Fibroblast of lung (primary cell): Measurements from ENCODE around the gene FIS1.

ENCODE experiments used
- EZH2 ChIP-seq: IDR thresholded peaks from 2 replicates; pipeline ENCODE4 v1.5.1; 2012; ENCODE audit warnings: low read length, control low read depth, mild to moderate bottlenecking; ENCODE audit errors: missing control alignments
- TF ChIP-seq, protein P1 (sequence below), 2 donors: IDR thresholded peaks in 1 of 2; conservative IDR thresholded peaks in 1 of 2; 1 replicate in 1 of 2; 2 replicates in 1 of 2; pipeline ENCODE4 v1.5.1; 2011 to 2012; ENCODE audit warnings: low read length in 2 of 2, control low read depth in 1 of 2, inconsistent platforms in 1 of 2, low read depth in 1 of 2, mild to moderate bottlenecking in 1 of 2

GRCh38 chr7:101231644-101232043, 13.2 kb downstream of the FIS1 start:
- TF ChIP-seq, protein P1, sequence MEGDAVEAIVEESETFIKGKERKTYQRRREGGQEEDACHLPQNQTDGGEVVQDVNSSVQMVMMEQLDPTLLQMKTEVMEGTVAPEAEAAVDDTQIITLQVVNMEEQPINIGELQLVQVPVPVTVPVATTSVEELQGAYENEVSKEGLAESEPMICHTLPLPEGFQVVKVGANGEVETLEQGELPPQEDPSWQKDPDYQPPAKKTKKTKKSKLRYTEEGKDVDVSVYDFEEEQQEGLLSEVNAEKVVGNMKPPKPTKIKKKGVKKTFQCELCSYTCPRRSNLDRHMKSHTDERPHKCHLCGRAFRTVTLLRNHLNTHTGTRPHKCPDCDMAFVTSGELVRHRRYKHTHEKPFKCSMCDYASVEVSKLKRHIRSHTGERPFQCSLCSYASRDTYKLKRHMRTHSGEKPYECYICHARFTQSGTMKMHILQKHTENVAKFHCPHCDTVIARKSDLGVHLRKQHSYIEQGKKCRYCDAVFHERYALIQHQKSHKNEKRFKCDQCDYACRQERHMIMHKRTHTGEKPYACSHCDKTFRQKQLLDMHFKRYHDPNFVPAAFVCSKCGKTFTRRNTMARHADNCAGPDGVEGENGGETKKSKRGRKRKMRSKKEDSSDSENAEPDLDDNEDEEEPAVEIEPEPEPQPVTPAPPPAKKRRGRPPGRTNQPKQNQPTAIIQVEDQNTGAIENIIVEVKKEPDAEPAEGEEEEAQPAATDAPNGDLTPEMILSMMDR (conservative IDR thresholded peaks at IDR 0.05 in 1 of 2, IDR thresholded peaks at IDR 0.05 in 1 of 2; ENCODE audit: low read depth in 1 of 2, low read length in 2 of 2): no peak
- no peak for TF ChIP-seq EZH2
